Ovary (tissue), 3 donors: Measurements from ENCODE around the gene MACC1.

Experiments used
- CTCF ChIP-seq, 3 donors: fragments of 450-650 bp in 2 of 3; fragments of 200-600 bp in 1 of 3; IDR thresholded peaks; one replicate each; pipeline versions ENCODE4 v1.5.1 to v1.8.0; 2016 to 2022; ENCODE audit warnings: antibody characterized with exemption in 3 of 3, mild to moderate bottlenecking in 1 of 3
- POLR2A ChIP-seq: fragments of 450-650 bp; IDR thresholded peaks from one replicate; pipeline ENCODE4 v1.6.1; 2017; ENCODE audit warnings: antibody characterized with exemption, mild to moderate bottlenecking, moderate library complexity
- donor health status: DM: no; HTN: no; CAD: no.

GRCh38 chr7:20157456-20157855 lies 59.7 kb downstream of the MACC1 start:
- TF ChIP-seq CTCF (IDR thresholded peaks at IDR 0.05) (no peak), POLR2A (no peak)
